ENCODE results near the gene CRIP3. TPM values are rescaled to one million over a fixed set of nuclear protein-coding genes. Genes with fewer than 3 reads are reported as not detected.

The CRIP3 gene
- total and polyA plus RNA-seq, 10 of the 15 experiments (the other 5 are each of a cell fraction or from before 2014, with no cell fraction given) = 1.5 to 9.2 (median 2.2) TPM

DNA sequence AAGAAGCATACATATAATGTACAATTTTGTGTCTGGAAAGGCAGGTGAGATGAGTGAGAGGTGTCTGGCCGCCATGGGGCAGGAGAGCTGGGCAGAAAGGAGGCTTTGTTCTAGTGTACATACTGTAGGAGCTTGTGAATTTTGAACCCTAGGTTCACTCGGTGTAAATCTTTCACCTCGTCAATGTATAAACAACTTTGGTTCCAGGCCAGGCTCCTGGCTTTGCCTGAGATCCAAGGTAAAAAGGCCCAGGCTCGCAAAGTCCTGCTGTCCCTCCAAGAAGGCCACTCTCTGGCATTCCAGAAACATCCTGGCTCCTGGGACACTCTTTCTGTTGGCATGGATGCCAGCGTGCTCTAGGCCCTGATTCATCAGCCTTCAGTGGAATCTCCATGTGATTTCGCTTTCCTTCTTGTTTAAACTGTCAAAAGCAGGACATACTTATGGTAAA is 17.7 kb downstream of the CRIP3 start:
- in situ Hi-C loops (cut with MboI) = no loop called here
- ATAC-seq (no peak), DNase-seq (ENCODE audit: low read depth, low spot score) (no peak), FAIRE-seq (no peak)
- Histone ChIP-seq H3K4me3 (no peak overlapping the region), H4K20me1 (ENCODE audit: control insufficient read depth, insufficient read depth) (no peaks in the 10 kb centered on the region), H3K36me3 (ENCODE audit: control insufficient read depth in 2 of 2, insufficient read depth in 2 of 2, low read length in 1 of 2) (no peaks in the 10 kb centered on the region), H3K79me2 (ENCODE audit: control insufficient read depth, insufficient read depth, low read length) (no peaks in the 10 kb centered on the region), H3K9me3 (replicated peaks; ENCODE audit: control insufficient read depth, insufficient read depth, low read length) (no peaks in the 10 kb centered on the region; the same call in 2 of the 3 replicates), H2AFZ (ENCODE audit: control insufficient read depth, low read depth, low read length) (no peak overlapping the region), H3K27ac (ENCODE audit: control insufficient read depth, insufficient read depth) (no peak overlapping the region), H3K9ac (ENCODE audit: control insufficient read depth, insufficient read depth, low read length) (no peak overlapping the region), H3K27me3 (replicated peaks in 1 of 2; ENCODE audit: control insufficient read depth in 2 of 2, insufficient read depth in 2 of 2, low read length in 1 of 2) (peaks cover 0 to under 1% of the 10 kb centered on the region in 2 experiments; a peak in 3 of 4 replicates), H3K4me2 (ENCODE audit: control insufficient read depth, insufficient read depth) (no peak overlapping the region), H3K4me1 (ENCODE audit: control insufficient read depth, insufficient read depth, low read length) (no peaks in the 10 kb centered on the region)
- 49% methylated on average over 6 of the region's 6 CpGs for WGBS (ENCODE audit: insufficient coverage, insufficient replicate concordance, low lambda C conversion rate, missing lambda C conversion rate)
- ChIA-PET POLR2A (no interaction called here), CTCF (no interaction called here), RAD21 (ENCODE audit: unreplicated experiment) (no interaction called here), SMC1A (ENCODE audit: uncharacterized antibody, unreplicated experiment) (interaction anchor here (1.6 kb wide), 1 partner anchor 22 kb away, joined by 3 read pairs; no protein-coding TSS in a partner anchor)
- intact Hi-C loops (cut with micrococcal nuclease; ENCODE audit: unreplicated experiment) = no loop called here
- BruUV-seq (replicated peaks) = no TSS peak
- TF ChIP-seq, protein P1, sequence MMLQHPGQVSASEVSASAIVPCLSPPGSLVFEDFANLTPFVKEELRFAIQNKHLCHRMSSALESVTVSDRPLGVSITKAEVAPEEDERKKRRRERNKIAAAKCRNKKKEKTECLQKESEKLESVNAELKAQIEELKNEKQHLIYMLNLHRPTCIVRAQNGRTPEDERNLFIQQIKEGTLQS (IDR thresholded peaks at IDR 0.05; ENCODE audit: borderline replicate concordance, extremely low read depth, low read depth, low read length) = no peak
- TF ChIP-seq EED (IDR thresholded peaks at IDR 0.05; ENCODE audit: low read depth) (no peak), RFX5 (IDR thresholded peaks at IDR 0.05; ENCODE audit: low read depth, low read length) (no peak), ASH2L (IDR thresholded peaks at IDR 0.05; ENCODE audit: borderline replicate concordance, low read depth) (no peak), RBBP5 (conservative IDR thresholded peaks at IDR 0.05) (no peak), RELA (IDR thresholded peaks at IDR 0.05; ENCODE audit: borderline replicate concordance, partially characterized antibody) (no peak), SMAD5 (IDR thresholded peaks at IDR 0.05; ENCODE audit: low read depth) (no peak)
- TF ChIP-seq, protein P2, sequence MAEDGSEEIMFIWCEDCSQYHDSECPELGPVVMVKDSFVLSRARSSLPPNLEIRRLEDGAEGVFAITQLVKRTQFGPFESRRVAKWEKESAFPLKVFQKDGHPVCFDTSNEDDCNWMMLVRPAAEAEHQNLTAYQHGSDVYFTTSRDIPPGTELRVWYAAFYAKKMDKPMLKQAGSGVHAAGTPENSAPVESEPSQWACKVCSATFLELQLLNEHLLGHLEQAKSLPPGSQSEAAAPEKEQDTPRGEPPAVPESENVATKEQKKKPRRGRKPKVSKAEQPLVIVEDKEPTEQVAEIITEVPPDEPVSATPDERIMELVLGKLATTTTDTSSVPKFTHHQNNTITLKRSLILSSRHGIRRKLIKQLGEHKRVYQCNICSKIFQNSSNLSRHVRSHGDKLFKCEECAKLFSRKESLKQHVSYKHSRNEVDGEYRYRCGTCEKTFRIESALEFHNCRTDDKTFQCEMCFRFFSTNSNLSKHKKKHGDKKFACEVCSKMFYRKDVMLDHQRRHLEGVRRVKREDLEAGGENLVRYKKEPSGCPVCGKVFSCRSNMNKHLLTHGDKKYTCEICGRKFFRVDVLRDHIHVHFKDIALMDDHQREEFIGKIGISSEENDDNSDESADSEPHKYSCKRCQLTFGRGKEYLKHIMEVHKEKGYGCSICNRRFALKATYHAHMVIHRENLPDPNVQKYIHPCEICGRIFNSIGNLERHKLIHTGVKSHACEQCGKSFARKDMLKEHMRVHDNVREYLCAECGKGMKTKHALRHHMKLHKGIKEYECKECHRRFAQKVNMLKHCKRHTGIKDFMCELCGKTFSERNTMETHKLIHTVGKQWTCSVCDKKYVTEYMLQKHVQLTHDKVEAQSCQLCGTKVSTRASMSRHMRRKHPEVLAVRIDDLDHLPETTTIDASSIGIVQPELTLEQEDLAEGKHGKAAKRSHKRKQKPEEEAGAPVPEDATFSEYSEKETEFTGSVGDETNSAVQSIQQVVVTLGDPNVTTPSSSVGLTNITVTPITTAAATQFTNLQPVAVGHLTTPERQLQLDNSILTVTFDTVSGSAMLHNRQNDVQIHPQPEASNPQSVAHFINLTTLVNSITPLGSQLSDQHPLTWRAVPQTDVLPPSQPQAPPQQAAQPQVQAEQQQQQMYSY (CRISPR knock-in tag; IDR thresholded peaks at IDR 0.05) = no peak
- TF ChIP-seq, protein P3, sequence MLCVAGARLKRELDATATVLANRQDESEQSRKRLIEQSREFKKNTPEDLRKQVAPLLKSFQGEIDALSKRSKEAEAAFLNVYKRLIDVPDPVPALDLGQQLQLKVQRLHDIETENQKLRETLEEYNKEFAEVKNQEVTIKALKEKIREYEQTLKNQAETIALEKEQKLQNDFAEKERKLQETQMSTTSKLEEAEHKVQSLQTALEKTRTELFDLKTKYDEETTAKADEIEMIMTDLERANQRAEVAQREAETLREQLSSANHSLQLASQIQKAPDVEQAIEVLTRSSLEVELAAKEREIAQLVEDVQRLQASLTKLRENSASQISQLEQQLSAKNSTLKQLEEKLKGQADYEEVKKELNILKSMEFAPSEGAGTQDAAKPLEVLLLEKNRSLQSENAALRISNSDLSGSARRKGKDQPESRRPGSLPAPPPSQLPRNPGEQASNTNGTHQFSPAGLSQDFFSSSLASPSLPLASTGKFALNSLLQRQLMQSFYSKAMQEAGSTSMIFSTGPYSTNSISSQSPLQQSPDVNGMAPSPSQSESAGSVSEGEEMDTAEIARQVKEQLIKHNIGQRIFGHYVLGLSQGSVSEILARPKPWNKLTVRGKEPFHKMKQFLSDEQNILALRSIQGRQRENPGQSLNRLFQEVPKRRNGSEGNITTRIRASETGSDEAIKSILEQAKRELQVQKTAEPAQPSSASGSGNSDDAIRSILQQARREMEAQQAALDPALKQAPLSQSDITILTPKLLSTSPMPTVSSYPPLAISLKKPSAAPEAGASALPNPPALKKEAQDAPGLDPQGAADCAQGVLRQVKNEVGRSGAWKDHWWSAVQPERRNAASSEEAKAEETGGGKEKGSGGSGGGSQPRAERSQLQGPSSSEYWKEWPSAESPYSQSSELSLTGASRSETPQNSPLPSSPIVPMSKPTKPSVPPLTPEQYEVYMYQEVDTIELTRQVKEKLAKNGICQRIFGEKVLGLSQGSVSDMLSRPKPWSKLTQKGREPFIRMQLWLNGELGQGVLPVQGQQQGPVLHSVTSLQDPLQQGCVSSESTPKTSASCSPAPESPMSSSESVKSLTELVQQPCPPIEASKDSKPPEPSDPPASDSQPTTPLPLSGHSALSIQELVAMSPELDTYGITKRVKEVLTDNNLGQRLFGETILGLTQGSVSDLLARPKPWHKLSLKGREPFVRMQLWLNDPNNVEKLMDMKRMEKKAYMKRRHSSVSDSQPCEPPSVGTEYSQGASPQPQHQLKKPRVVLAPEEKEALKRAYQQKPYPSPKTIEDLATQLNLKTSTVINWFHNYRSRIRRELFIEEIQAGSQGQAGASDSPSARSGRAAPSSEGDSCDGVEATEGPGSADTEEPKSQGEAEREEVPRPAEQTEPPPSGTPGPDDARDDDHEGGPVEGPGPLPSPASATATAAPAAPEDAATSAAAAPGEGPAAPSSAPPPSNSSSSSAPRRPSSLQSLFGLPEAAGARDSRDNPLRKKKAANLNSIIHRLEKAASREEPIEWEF (IDR thresholded peaks at IDR 0.05; ENCODE audit: insufficient replicate concordance, low read depth, low read length) = no peak
- TF ChIP-seq, protein P4, sequence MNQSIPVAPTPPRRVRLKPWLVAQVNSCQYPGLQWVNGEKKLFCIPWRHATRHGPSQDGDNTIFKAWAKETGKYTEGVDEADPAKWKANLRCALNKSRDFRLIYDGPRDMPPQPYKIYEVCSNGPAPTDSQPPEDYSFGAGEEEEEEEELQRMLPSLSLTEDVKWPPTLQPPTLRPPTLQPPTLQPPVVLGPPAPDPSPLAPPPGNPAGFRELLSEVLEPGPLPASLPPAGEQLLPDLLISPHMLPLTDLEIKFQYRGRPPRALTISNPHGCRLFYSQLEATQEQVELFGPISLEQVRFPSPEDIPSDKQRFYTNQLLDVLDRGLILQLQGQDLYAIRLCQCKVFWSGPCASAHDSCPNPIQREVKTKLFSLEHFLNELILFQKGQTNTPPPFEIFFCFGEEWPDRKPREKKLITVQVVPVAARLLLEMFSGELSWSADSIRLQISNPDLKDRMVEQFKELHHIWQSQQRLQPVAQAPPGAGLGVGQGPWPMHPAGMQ (IDR thresholded peaks at IDR 0.05; ENCODE audit: borderline replicate concordance) = no peak
- TF ChIP-seq, protein P5, sequence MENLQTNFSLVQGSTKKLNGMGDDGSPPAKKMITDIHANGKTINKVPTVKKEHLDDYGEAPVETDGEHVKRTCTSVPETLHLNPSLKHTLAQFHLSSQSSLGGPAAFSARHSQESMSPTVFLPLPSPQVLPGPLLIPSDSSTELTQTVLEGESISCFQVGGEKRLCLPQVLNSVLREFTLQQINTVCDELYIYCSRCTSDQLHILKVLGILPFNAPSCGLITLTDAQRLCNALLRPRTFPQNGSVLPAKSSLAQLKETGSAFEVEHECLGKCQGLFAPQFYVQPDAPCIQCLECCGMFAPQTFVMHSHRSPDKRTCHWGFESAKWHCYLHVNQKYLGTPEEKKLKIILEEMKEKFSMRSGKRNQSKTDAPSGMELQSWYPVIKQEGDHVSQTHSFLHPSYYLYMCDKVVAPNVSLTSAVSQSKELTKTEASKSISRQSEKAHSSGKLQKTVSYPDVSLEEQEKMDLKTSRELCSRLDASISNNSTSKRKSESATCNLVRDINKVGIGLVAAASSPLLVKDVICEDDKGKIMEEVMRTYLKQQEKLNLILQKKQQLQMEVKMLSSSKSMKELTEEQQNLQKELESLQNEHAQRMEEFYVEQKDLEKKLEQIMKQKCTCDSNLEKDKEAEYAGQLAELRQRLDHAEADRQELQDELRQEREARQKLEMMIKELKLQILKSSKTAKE (IDR thresholded peaks at IDR 0.05; ENCODE audit: low read depth, poor library complexity, severe bottlenecking) = no peak
